Activated CD8-positive, alpha-beta memory T cell treated with anti-CD3 and anti-CD28 coated beads, Interleukin-2, amount 50 U/mL, for 1 hour (primary cell): ENCODE measurements around the gene GPATCH4.
A peak's percentile ranks its signal among the peaks of the same experiment; 100 is the strongest.
"Not testable (repeated sequence)": the region's sequence is repeated elsewhere in the genome, so short reads cannot be mapped to it uniquely, and the experiment has no call there.

Experiments used
- DNase-seq: peaks from one replicate; pipeline ENCODE4 v3.0.0-alpha.2; 2020; ENCODE audit errors: extremely low read depth

GPATCH4 gene

GRCh38 chr1:156601122-156601830, at the start of gene GPATCH4:
Gene GPATCH4 (minus strand): TSS chr1:156601479.
- peak; percentile 38 for DNase-seq

- no peak for DNase-seq
These were observed 47.7 kb upstream of the GPATCH4 start for GRCh38 chr1:156648951-156649350.

- no peak for DNase-seq
These were observed 47.2 kb upstream of the GPATCH4 start for GRCh38 chr1:156648496-156648895.

DNA sequence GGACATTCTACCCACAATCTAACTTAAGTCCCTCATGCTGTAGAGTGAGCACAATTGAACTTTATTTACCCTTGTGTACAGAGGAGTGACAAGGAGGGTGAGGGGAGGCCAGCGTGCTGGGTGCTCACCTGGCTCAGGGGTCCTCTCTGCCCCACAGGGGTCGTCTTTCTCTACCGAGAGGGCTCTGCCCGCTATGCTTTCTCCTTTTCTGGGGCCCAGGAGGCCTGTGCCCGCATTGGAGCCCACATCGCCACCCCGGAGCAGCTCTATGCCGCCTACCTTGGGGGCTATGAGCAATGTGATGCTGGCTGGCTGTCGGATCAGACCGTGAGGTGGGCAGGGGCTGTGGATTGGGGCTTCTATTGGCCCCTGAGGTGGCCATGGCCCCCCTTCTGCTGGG, 46.1 kb upstream of the GPATCH4 start:
- no peak for DNase-seq

- DNase-seq: no peak
These were observed 45.5 kb upstream of the GPATCH4 start for GRCh38 chr1:156646738-156647211.

- DNase-seq: no peak
These were observed 44.4 kb upstream of the GPATCH4 start for GRCh38 chr1:156645666-156646065.

GRCh38 chr1:156645056-156645455, 43.8 kb upstream of the GPATCH4 start:
- no peak for DNase-seq

GRCh38 chr1:156644640-156645039, 43.4 kb upstream of the GPATCH4 start:
- no peak for DNase-seq

- no peak for DNase-seq
These were observed 42.9 kb upstream of the GPATCH4 start for GRCh38 chr1:156644146-156644545.

DNA sequence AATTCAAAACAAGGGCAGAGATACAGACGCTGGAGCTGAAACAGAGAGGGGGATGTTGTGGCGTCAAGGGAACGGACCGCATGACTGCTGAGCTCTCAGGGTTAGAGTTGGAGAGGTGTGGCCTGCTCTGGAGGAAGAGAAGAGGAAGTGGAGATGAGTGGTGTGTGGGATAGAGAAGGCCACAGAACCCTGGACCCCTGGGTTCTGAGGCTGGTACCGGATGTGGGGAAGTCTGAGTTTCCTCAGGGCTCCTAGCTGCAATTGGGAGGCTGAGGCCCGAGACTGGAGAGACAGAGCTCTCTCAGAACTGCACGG, 42.5 kb upstream of the GPATCH4 start:
- no peak for DNase-seq

- DNase-seq: no peak
These were observed 41.9 kb upstream of the GPATCH4 start for GRCh38 chr1:156643049-156643777.

- DNase-seq: no peak
These were observed 41.2 kb upstream of the GPATCH4 start for GRCh38 chr1:156642265-156643048.

GRCh38 chr1:156641761-156642264, 40.5 kb upstream of the GPATCH4 start, which contains the start of gene BCAN:
Gene BCAN (plus strand): TSS chr1:156642117. CDS start chr1:156646055, 3,938 bp downstream.
- DNase-seq: no peak

GRCh38 chr1:156640842-156641706, 39.8 kb upstream of the GPATCH4 start:
- no peak for DNase-seq

GRCh38 chr1:156639601-156640101, 38.4 kb upstream of the GPATCH4 start:
- no peak for DNase-seq

- DNase-seq: no peak
These were observed 37.1 kb upstream of the GPATCH4 start for GRCh38 chr1:156638189-156638985.

DNA sequence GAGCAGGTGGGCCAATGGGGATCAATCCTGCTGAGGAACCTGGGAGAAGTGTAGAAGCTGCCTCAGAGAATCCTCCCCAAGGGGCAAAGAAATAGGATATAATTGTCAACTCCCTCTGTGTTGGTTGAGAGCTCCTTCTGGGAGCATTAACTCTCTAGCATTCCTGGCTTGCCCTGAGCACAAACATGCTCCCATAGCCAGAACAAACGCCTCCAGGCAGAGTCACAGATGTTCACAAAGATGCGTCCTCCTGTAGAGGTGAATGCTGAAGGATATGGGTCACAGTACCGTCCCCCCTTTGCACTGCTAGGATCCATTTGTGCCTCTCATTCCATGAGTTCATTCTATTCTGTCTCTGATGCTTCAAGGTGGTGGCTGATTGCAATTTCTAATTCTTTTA, 31.1 kb upstream of the GPATCH4 start:
- no peak for DNase-seq

DNA sequence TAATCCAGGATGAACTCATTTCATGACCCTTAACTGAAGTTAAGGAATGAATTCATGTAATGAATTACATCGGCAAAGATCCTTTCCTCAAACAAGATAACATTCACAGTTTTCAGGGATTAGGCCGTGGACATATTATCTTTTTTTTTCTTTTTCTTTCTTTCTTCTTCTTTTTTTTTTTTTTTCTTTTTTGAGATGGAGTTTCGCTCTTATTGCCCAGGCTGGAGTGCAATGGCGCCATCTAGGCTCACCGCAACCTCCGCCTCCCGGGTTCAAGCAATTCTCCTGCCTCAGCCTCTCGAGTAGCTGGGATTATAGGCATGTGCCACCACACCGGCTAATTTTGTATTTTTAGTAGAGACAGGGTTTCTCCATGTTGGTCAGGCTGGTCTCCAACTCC, 29.9 kb upstream of the GPATCH4 start:
- not testable (repeated sequence) for DNase-seq

DNA sequence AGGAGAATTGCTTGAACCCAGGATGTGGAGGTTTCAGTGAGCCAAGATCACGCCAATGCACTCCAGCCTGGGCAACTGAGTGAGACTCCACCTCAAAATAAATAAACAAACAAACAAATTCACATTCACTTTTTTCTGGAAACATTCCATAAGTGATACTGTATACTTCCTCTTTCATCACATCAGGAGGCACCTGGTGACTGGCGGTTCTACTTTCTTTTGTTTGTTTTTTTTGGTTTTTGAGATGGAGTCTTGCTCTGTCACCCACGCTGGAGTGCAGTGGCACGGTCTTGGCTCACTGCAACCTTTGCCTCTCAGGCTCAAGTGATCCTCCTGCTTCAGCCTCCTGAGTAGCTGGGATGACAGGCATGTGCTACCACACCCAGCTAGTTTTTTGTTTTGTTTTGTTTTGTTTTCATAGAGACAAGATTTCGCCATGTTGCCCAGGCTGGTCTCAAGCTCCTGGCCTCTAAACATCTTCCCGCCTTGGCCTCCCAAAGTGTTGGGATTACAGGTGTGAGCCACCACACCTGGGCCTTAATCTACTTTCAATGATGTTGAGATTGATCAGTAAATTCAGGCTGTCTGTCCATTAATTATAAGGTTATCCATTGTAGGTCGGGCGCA, 28.7 kb upstream of the GPATCH4 start:
- no peak for DNase-seq
